ENCODE data around the gene DYSF. TPM values are rescaled to one million over a fixed set of nuclear protein-coding genes. Genes with fewer than 3 reads are reported as not detected.

DYSF gene
- total RNA-seq, 1 experiment from 2014 or later, result 5.5 TPM

DNA sequence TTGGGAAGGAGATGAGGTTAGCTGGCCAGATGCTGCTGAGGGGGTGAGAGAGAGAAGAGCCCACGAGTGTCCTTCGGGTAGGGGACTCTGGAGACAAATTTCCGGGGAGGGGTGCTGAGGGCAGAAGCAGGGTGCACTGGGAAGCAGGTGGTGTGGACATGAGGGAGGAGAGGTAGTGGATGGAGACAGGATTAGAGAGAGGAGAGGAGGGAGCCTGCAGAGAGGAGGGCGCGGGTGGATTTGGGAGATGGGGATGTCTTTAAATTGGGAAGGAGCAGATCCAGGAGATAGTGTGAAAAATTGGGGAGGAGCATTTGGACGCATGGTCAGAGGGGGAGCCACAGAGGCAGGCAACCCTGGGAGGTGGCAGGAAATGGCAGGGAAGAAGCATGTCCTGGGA, 154.7 kb downstream of the DYSF start:
- H3K23ac ChIP-seq (ENCODE audit: insufficient read length, low read depth, low read length), result no peak overlapping the region
- Mint-ChIP-seq H3K9me3 (no peaks in the 10 kb centered on the region; a peak in 1 of 5 replicates), H3K27ac (peak overlapping the region in 1 of 3 experiments; percentile 33; a peak in 1 of 7 replicates), H3K4me1 (peaks cover 26% of the 10 kb centered on the region in 2 experiments), H3K27me3 (ENCODE audit: low read depth) (peaks cover 10% of the 10 kb centered on the region), H3K4me3 (no peak overlapping the region), H3K36me3 (ENCODE audit: insufficient read depth in 1 of 3, low read depth in 3 of 3) (peaks cover 0 to 2% (median 0%) of the 10 kb centered on the region in 3 experiments; a peak in 1 of 7 replicates)
- H3K27me3 ChIP-seq (ENCODE audit: insufficient read depth, low read length), result no peaks in the 10 kb centered on the region
- H3K79me2 ChIP-seq (ENCODE audit: insufficient read depth, low read length), result no peaks in the 10 kb centered on the region
- no peak overlapping the region for H3K27ac ChIP-seq (ENCODE audit: insufficient read length, low read depth, low read length)
- H2BK15ac ChIP-seq (ENCODE audit: low read depth, low read length), result no peak overlapping the region
- no peaks in the 10 kb centered on the region for H4K20me1 ChIP-seq (ENCODE audit: control insufficient read depth, insufficient read depth, insufficient read length)
- no peaks in the 10 kb centered on the region for H3K79me1 ChIP-seq (ENCODE audit: insufficient read depth, low read depth, low read length, poor library complexity, severe bottlenecking)
- no peak overlapping the region for H3K56ac ChIP-seq (ENCODE audit: insufficient read length, low read depth, low read length)
- H3K9me3 ChIP-seq (ENCODE audit: control insufficient read depth, low read depth, low read length), result no peaks in the 10 kb centered on the region
- no peaks in the 10 kb centered on the region for H3K23me2 ChIP-seq (ENCODE audit: insufficient read length, low read depth, low read length, poor library complexity, severe bottlenecking)
- no peak overlapping the region for H4K5ac ChIP-seq (ENCODE audit: insufficient read length, low read depth, low read length)
- no peak overlapping the region for H2AFZ ChIP-seq (ENCODE audit: low read length)
- H3K14ac ChIP-seq (ENCODE audit: insufficient read depth, low read length), result no peak overlapping the region; the same call in 1 of the 2 replicates
- H3K18ac ChIP-seq (ENCODE audit: insufficient read length, low read depth, low read length), result no peak overlapping the region
- no peak overlapping the region for H3K9ac ChIP-seq (ENCODE audit: extremely low read depth, insufficient read length, low read length)
- no peak overlapping the region for H4K8ac ChIP-seq (replicated peaks; ENCODE audit: insufficient read length, low read depth, low read length)
- no peak overlapping the region for H2BK120ac ChIP-seq (ENCODE audit: low read depth, low read length, poor library complexity, severe bottlenecking)
- H2BK20ac ChIP-seq (ENCODE audit: low read depth, low read length, poor library complexity, severe bottlenecking), result no peak overlapping the region
- H3K4me2 ChIP-seq (ENCODE audit: insufficient read depth, insufficient read length, low read length), result no peak overlapping the region
- no peak overlapping the region for H2BK5ac ChIP-seq (ENCODE audit: insufficient read length, low read length)
- no peak overlapping the region for H4K91ac ChIP-seq (ENCODE audit: insufficient read length, low read depth, low read length)
- TF ChIP-seq, protein P1, sequence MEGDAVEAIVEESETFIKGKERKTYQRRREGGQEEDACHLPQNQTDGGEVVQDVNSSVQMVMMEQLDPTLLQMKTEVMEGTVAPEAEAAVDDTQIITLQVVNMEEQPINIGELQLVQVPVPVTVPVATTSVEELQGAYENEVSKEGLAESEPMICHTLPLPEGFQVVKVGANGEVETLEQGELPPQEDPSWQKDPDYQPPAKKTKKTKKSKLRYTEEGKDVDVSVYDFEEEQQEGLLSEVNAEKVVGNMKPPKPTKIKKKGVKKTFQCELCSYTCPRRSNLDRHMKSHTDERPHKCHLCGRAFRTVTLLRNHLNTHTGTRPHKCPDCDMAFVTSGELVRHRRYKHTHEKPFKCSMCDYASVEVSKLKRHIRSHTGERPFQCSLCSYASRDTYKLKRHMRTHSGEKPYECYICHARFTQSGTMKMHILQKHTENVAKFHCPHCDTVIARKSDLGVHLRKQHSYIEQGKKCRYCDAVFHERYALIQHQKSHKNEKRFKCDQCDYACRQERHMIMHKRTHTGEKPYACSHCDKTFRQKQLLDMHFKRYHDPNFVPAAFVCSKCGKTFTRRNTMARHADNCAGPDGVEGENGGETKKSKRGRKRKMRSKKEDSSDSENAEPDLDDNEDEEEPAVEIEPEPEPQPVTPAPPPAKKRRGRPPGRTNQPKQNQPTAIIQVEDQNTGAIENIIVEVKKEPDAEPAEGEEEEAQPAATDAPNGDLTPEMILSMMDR (conservative IDR thresholded peaks at IDR 0.05), result no peak
- H3K4me1 ChIP-seq (ENCODE audit: insufficient read depth, low read length), result peaks cover 8% of the 10 kb centered on the region; the same call in 1 of the 2 replicates
- no CpG with 5 or more reads among the region's 6 CpGs for WGBS (ENCODE audit: extremely low coverage, insufficient read length, low lambda C conversion rate)
- DNase-seq, result peak; percentile 11
- no peak overlapping the region for H3K4ac ChIP-seq (ENCODE audit: low read depth, low read length)
- no peak overlapping the region for H3T11ph ChIP-seq (ENCODE audit: low read length)
- H2AK5ac ChIP-seq (ENCODE audit: insufficient read length, low read length), result no peak overlapping the region
- H2BK12ac ChIP-seq (ENCODE audit: insufficient read length, low read depth, low read length), result no peak overlapping the region

All from H9 (cell line).